HG02852 (cell line): ENCODE measurements around the gene C16orf92.
"Not testable (repeated sequence)": the region's sequence is repeated elsewhere in the genome, so short reads cannot be mapped to it uniquely, and the experiment has no call there.

ENCODE experiments used
- ATAC-seq: cut with Tn5 transposase; IDR thresholded peaks from one replicate; pipeline ENCODE4 v1.9.1; 2021; ENCODE audit warnings: mild to moderate bottlenecking, moderate library complexity; ENCODE audit not compliant: unreplicated experiment

Gene C16orf92

GRCh38 chr16:30003670-30004423 is 19.2 kb upstream of the C16orf92 start:
- no peak for ATAC-seq

DNA sequence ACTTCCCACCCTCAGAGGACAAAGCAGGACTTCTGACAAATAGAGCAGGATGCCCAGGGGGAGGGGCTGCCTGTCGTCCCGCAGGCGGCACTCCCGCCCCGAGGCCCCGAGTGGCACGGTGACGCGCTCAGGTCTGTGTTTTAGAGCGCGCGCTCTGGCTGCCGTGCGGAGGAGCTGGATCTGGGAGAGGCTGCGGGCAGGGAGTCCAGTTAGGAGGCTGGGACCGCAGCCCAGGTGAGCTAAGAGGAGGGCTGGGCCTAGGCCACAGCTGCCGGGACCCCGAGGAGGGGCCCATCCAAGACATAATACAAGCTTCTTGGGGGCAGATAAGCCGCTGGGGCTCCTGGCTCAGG is 18.6 kb upstream of the C16orf92 start:
- ATAC-seq, result no peak

DNA sequence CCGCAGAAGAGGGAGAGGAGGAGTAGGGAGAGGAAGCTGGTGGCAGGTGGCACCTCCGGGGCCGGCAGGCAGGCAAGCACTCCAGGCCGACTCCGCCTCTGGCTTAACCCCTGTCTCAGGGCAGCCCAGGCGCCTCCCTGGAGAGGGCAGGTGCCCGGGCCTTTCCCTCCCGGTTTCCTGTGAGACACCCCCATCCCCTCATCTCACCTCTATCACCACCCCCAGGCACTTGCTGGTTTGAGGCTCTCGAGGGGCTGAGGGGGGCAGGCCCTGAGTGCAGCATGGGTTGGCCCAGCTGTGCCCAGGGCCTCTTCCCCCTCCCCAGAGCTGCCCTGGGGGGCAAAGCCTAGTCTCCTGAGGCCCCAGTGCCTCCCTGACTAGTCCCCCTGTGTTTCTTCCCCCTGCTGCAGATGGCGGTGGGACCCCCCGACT is 18.2 kb upstream of the C16orf92 start:
- no peak for ATAC-seq

- no peak for ATAC-seq
Observed at GRCh38 chr16:30005341-30006094, 17.5 kb upstream of the C16orf92 start.

DNA sequence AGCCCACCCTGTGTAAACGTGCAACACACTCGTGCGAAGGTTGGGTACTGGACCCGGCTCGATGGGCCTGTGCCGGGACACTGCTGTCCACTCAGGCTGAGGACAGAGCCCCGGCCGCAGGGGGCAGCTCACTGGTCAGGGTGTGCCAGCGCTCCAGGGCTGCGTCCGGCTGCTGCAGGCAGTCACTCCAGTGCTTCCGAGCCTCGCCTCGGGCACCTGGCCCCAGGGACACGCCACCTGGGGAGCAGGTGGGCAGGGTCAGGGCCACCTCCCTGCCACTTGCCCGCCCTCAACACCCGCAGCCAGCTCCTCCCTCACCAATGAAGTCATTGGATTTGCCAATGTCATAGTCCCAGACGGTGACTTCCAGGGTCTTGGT is 16.9 kb upstream of the C16orf92 start:
- ATAC-seq, result no peak

GRCh38 chr16:30006659-30007377 is 16.2 kb upstream of the C16orf92 start:
- ATAC-seq, result no peak

- ATAC-seq, result no peak
Observed at GRCh38 chr16:30007378-30007895, 15.6 kb upstream of the C16orf92 start.

GRCh38 chr16:30009085-30009862 is 13.7 kb upstream of the C16orf92 start:
- ATAC-seq, result no peak

- ATAC-seq, result no peak
Observed at GRCh38 chr16:30009990-30010843, 12.8 kb upstream of the C16orf92 start.

DNA sequence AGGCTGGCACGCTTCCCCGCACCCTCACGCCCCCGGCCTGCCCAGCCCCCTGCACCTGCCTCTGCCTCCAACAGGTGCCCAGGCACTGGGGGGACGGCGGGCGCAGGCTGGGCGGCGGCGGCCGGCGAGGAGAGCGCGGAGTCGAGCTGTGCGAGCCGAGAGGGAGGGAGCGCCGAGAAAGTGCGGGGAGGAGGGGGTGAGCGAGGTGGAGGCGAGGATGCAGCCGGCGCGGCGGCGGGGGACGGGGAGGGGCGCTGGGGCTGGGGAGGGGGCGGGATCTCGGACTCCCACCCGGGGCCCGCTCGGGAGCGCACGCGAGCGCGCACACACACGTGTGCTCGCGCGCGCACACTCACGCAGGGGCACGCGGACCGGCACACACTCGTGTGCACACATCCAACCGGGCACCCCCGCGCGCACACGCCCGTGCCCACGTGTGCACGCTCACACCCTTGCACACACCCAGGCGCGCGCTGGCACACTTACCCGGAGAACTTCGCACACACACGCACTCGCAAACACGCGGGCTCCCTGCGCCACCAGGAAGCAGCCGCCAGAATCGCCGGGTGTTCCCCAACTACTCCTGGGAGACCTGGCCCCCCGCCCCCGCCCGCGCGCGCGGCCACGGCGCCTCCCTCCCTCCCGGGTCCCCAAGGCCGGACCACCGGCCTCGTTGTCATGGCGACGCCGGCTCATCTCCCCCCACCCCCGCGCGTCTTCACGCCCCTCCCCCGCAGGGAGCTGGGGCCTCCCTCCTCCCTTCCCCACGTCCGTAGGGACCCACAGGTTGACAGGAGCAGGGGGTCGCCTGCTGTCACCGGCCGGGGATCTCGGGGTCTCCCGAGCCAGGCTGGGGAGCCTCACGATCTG is 11.9 kb upstream of the C16orf92 start, which contains the start of gene DOC2A:
DOC2A (minus strand) TSS at position 184 of the 870 bp plus-strand sequence. CDS start 805 bp downstream, outside the sequence.
- ATAC-seq, result no peak

DNA sequence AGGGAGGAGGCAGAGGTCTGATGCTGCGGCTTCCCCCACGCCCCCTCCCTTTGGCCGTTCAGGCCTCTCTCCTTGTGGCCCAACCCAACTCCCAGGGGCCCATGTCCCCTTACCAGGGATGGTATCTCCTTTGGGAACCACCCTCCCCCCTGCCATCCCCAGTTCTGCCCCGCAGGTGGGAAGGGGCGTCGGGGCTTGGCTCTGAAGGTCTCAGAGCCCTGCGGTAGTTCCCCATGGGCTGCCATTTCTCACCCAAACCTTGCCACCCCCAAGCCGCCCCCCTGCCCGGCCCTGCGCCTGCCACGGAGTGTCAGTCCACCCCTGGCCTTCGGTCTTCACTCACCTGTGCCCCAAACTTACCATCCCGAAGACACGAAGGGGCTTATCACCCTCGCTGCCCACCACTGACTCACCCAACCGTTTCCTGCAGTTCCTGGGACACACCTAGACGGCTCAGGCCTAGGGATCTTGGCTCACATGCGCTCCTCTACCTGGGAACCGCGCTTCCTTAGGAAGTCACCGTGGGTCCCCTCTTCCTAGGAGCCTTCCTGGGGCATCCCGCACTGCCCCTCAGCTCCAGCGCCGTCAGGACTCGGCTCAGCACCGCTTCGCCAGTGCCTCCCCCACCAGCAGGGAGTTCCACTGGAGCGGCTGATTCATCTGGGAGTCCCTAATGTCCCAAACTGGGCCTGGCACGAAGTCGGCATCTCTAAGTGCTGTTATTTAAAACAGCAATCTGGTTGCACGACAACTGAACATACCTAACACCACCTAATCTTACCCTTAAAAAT is 11.1 kb upstream of the C16orf92 start:
- ATAC-seq, result no peak

DNA sequence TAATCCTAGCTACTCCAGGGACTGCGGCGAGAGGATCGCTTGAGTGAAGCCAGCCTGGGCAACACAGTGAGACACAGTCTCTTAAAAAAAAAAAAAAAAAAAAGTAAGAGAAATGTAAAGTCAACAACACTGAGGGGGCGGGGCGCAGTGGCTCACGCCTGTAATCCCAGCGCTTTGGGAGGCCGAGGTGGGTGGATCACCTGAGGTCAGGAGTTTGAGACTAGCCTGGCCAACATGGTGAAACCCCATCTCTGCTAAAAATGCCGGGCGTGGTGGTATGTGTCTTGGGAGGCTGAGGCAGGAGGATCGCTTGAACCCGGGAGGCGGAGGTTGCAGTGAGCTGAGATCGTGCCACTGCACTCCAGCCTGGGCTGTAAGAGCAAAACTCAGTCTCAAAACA is 10.4 kb upstream of the C16orf92 start:
- ATAC-seq, result not testable (repeated sequence)

GRCh38 chr16:30015450-30015849 is 7.5 kb upstream of the C16orf92 start:
- not testable (repeated sequence) for ATAC-seq

DNA sequence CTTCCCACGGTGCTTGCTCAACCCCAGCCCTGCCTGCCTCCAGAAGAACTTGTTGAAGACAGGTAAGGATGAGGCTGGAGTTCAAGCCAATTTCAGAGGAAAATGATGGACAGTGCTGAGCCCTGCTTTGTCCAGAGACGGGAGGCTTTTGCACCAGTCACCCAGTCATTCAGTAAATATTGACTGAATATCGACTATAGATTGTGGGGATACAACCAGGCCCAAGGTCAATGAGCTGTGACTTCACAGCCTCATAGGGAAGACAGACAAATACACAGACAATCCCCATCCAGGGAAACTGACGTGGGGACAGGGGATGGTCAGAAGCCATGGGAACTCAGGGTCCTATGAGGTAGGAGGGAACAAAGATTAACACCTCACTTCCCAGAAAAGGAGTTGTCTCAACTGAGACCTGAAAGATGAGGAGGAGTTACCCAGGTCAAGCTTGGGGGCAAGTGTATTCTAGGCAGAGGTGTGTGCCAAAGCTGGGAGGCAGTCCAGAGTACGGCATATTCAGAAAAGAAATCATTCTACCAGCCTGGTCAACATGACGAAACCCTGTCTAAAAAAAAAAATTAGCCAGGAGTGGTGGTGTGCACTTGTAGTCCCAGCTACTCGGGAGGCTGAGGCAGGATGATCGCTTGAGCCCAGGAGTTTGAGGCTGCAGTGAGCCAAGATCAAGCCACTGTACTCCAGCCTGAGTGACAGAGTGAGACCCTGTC is 6.3 kb upstream of the C16orf92 start:
- no peak for ATAC-seq

DNA sequence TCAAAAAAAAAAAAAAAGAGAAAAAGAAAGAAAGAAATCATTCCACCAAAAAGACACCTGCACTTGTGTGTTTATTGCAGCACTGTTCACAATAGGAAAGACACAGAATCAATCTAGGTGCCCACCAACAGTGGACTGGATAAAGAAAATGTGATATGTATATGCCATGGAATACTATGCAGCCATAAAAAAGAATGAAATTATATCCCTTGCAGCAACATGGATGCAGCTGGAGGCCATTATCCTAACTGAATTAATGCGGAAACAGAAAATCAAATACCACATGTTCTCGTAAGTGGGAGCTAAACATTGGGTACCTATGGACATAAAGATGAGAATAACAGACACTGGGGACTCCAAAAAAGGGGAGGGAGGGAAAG is 5.7 kb upstream of the C16orf92 start:
- no peak for ATAC-seq

GRCh38 chr16:30017937-30018336 is 5.1 kb upstream of the C16orf92 start:
- ATAC-seq, result not testable (repeated sequence)

GRCh38 chr16:30018731-30019158 is 4.3 kb upstream of the C16orf92 start:
- ATAC-seq, result no peak
